ENCODE results near the gene PRKX. TPM values are rescaled to one million over a fixed set of nuclear protein-coding genes. Genes with fewer than 3 reads are reported as not detected.
"Not testable (repeated sequence)": the region's sequence is repeated elsewhere in the genome, so short reads cannot be mapped to it uniquely, and the experiment has no call there.

The PRKX gene
- total and polyA plus RNA-seq, 12 donors, result 1.3 to 6.8 (median 4.6) TPM

DNA sequence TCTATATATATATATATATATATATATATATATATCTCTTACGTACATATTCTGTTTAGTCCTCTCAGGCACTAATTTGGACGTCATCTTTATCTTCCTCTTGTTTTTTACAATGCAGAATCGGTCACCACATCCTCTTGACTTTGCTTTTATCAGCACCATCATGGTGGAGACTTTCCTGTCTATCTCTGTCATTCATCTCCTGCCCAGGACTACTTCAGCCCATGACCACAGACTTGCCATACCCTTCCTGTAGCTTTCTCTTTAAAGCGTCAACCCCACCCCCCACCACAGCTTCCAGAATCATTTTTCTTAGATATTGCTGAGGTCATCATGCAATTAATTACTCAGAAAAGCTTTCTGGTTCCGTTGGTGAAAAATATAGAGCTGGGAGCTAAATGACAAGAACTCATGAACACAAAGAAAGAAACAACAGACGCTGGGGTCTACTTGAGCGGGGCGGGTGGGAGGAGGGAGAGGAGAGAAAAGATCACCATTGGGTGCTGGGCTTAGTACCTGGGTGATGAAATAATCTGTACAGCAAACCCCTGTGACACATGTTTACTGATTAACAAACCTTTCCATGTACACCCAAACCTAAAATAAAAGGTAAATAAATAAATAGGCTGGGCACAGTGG is 30.5 kb upstream of the PRKX start:
- no peak overlapping the region for H3K27ac ChIP-seq
- TF ChIP-seq, protein P1, sequence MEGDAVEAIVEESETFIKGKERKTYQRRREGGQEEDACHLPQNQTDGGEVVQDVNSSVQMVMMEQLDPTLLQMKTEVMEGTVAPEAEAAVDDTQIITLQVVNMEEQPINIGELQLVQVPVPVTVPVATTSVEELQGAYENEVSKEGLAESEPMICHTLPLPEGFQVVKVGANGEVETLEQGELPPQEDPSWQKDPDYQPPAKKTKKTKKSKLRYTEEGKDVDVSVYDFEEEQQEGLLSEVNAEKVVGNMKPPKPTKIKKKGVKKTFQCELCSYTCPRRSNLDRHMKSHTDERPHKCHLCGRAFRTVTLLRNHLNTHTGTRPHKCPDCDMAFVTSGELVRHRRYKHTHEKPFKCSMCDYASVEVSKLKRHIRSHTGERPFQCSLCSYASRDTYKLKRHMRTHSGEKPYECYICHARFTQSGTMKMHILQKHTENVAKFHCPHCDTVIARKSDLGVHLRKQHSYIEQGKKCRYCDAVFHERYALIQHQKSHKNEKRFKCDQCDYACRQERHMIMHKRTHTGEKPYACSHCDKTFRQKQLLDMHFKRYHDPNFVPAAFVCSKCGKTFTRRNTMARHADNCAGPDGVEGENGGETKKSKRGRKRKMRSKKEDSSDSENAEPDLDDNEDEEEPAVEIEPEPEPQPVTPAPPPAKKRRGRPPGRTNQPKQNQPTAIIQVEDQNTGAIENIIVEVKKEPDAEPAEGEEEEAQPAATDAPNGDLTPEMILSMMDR (IDR thresholded peaks at IDR 0.05), result no peak
- TF ChIP-seq POLR2A (IDR thresholded peaks at IDR 0.05), result no peak
- no peak overlapping the region for H3K4me3 ChIP-seq
- H3K36me3 ChIP-seq (replicated peaks in 1 of 2), result no peaks in the 10 kb centered on the region
- intact Hi-C loops (cut with DNase I), result no loop called here
- 39 to 52% (median 45%) methylated on average over 8 of the region's 8 CpGs for WGBS, 4 donors
- H3K4me1 ChIP-seq (replicated peaks in 1 of 2), result no peaks in the 10 kb centered on the region
- H3K27me3 ChIP-seq, result no peaks in the 10 kb centered on the region
- no peak for DNase-seq
- H3K9me3 ChIP-seq (replicated peaks in 1 of 3), result no peaks in the 10 kb centered on the region

GRCh38 chrX:3740946-3741345 is 27.5 kb upstream of the PRKX start:
- H3K4me1 ChIP-seq (replicated peaks in 1 of 2); DNase-seq; H3K36me3 ChIP-seq (replicated peaks in 1 of 2); H3K27ac ChIP-seq; intact Hi-C loops (cut with DNase I); H3K4me3 ChIP-seq; H3K27me3 ChIP-seq; H3K9me3 ChIP-seq (replicated peaks in 1 of 3): not testable (repeated sequence)
- 70 to 87% (median 83%) methylated on average over 7 to 8 of the region's 8 CpGs for whole genome bisulfite sequencing, 4 donors

DNA sequence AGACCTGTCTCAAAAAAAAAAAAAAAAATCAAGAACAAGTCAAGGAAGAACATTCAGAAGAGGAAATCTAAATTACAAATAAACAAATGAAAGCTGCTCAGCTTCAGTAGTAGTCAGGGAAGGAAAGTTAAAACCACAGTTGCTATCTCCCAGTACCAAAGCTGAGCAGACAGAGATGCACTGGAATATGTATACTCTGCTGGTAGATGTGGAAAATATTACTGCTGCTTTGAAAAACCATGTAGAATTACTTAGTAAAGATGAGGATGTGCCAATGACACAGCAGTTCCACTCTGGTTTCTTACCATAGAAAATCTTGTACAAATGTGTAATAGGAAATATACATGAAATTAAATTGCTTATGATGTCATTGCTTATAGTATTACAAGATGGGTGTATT is 25.1 kb upstream of the PRKX start:
- Histone ChIP-seq H3K36me3 (replicated peaks in 1 of 2) (no peaks in the 10 kb centered on the region), H3K27ac (no peak overlapping the region), H3K27me3 (no peaks in the 10 kb centered on the region), H3K4me3 (no peak overlapping the region), H3K4me1 (replicated peaks in 1 of 2) (no peaks in the 10 kb centered on the region), H3K9me3 (replicated peaks in 1 of 3) (no peaks in the 10 kb centered on the region)
- no peak for DNase-seq
- no peak for TF ChIP-seq POLR2A (IDR thresholded peaks at IDR 0.05)
- TF ChIP-seq, protein P1 (IDR thresholded peaks at IDR 0.05), result no peak
- intact Hi-C loops (cut with DNase I), result no loop called here

DNA sequence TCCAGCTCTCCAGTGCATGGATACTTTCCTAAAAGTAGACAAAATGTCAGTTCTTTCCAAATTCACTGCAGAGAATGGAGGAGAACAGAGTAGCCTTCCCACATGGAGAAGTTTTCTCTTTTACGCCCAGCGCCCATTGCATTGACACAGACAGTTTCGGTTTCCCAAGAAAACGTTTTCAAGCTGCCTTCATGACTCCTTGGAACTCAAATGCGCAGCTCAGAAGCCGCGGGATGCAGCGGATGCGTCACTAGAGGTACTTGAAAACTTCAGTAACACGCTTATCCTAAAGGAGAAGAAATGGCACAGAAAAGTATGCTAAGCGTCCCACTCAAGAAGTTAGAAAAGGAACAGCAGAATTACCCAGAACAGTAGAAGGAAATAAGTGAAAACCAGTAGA is 23.1 kb upstream of the PRKX start:
- intact Hi-C loops (cut with DNase I), result not testable (repeated sequence)

GRCh38 chrX:3735891-3736290 is 22.4 kb upstream of the PRKX start:
- H3K27me3 ChIP-seq; H3K4me3 ChIP-seq; H3K27ac ChIP-seq; H3K9me3 ChIP-seq (replicated peaks in 1 of 3); DNase-seq; H3K4me1 ChIP-seq (replicated peaks in 1 of 2); H3K36me3 ChIP-seq (replicated peaks in 1 of 2); intact Hi-C loops (cut with DNase I): not testable (repeated sequence)
- 69 to 81% (median 75%) methylated on average over 5 to 6 of the region's 6 CpGs for WGBS, 4 donors

More for the DNA sequence above, 23.1 kb upstream of the PRKX start:
- H3K27ac ChIP-seq; H3K27me3 ChIP-seq; H3K9me3 ChIP-seq (replicated peaks in 1 of 3); H3K36me3 ChIP-seq (replicated peaks in 1 of 2); DNase-seq; H3K4me1 ChIP-seq (replicated peaks in 1 of 2); H3K4me3 ChIP-seq: not testable (repeated sequence)
- WGBS, 4 donors, result 76 to 81% (median 76%) methylated on average over 11 of the region's 11 CpGs

DNA sequence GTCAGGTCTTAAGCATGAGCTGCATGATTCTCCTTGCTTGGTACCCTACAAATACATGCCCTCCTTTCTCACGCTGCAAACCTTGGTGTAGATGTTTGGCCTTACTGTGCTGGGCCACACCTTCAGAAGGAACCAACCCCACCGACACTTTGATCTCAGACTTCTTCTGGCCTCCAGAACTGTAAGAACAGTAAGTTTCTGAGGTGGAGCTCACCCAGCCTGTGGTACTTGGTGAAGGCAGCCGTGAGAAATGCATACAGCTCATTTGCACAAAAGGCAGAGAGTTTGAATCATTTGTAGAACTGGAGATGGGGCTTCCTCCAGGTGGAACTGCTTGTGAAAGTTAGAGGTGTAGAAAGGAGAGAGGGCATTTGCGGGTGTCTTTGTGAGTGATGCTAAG is 21.0 kb upstream of the PRKX start:
- H3K4me3 ChIP-seq; intact Hi-C loops (cut with DNase I); H3K4me1 ChIP-seq (replicated peaks in 1 of 2); DNase-seq; H3K9me3 ChIP-seq (replicated peaks in 1 of 3); H3K27ac ChIP-seq; H3K27me3 ChIP-seq; H3K36me3 ChIP-seq (replicated peaks in 1 of 2): not testable (repeated sequence)
- WGBS, 4 donors, result 77 to 88% (median 83%) methylated on average over 4 of the region's 4 CpGs

All from adrenal gland (tissue), 12 donors.